HG03066 (cell line): Measurements from ENCODE around the gene FANCC.
"Not testable (repeated sequence)": the region's sequence is repeated elsewhere in the genome, so short reads cannot be mapped to it uniquely, and the experiment has no call there.

Experiments
- ATAC-seq: cut with Tn5 transposase; IDR thresholded peaks from one replicate; pipeline ENCODE4 v1.9.1; 2021; ENCODE audit warnings: low read depth; ENCODE audit not compliant: unreplicated experiment

FANCC gene

DNA sequence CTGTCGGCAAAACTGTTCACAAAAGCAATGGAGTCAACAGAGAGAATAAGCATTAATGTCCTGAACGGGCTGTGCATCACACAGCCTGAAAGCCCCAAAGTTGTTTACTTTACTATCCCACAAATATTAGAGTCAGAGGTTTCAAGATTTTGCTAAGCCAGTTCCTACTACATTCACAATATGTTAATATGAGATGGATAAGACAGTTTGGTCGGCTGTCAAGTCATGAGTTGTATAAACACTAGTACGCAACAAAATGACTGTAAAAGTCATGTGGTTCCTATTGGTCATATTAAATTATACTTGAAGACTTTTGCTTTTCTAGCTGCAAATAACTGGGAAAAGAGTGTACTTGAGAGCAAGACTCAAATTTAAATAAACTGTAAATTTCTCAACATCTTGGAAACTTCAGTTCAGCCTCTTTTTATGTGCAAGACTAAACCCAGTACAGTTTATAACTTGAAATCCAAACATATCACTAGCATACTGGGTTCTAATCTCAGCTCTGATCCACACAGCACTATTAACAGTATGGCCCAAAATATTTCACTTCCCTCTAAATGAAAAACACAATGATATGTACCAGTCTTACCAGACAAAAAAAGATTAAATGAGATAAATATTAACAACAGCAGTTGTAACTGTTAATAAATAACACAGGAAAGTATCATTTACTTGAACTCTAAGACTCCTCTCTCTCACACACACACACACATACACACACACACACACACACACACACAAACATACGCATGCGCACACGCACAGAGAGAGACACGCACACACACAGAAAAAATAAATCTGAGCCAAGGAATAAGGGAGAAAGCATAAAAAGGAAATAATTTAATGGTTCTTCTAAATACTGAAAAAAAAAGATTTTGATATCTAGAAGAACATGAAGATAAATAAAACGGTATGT lies 33.1 kb downstream of the FANCC start:
- ATAC-seq: no peak

DNA sequence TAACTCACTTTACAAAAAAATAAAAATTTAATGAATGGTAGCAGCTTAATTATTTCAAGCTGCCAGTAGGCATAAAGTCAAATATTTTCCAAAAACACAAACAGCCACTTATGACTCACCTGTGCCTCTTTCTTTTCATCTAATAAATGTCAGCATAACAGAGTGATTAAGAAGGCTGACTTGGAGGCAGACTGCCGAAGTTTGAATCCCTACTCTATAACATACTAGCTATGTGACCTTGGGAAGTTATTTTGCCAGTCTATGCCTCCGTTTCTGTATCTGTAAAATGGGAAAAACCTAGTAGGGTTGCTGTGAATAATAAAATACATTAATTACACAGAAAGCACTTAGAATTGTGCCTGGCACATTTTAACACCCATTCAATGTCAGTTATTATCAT lies 33.8 kb downstream of the FANCC start:
- no peak for ATAC-seq

DNA sequence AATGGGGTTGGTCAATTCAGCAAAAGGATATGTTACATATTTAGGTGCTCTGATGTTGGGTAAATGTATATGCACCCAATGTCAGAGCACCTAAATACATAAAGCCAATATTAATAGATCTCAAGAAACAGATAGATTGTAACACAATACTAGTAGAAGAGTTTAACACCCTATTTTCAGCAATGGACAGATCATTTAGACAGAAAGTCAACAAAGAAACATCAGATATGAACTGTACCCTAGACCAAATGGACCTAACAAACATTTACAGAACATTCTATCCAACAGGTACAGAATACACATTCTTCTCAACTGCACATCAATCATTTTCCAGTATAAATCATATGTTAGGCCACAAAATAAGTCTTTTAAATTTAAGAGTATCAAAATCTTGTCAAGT lies 35.2 kb downstream of the FANCC start:
- no peak for ATAC-seq

DNA sequence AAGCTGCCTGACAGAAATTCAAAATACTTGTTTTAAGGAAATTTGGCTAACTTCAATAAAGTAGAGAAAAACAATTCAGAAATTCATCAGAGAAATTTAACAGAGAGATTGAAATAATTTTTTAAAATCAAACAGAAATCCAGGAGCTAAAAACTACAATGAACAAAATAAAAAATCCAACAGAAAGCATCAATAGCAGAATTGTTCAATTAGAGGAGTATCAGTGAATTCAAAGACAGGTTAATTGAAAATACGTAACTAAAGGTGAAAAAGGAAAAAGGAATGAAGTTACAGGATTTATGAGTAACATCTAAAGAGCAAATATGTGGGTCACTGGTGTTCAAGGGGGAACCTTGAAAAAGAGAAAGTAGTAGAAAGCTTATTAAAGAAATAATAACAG lies 36.8 kb downstream of the FANCC start:
- no peak for ATAC-seq

DNA sequence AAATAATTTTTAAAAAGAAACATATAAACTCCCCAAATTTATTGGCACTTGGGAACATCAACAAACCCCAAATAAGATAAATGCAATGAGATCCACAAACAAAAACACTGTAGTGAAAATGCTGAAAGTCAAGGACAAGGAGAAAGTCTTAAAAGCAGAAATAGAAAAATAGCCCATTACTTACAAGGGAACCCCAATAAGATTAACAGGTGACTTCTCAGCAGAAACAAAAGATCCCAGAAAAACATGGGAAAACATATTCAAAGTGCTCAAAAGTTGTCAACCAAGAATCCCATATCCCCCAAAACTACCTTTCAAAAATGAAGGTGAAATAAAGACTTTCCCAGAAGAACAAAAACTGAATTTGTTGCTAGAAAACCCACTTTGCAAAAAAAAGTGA lies 40.0 kb downstream of the FANCC start:
- ATAC-seq: no peak

DNA sequence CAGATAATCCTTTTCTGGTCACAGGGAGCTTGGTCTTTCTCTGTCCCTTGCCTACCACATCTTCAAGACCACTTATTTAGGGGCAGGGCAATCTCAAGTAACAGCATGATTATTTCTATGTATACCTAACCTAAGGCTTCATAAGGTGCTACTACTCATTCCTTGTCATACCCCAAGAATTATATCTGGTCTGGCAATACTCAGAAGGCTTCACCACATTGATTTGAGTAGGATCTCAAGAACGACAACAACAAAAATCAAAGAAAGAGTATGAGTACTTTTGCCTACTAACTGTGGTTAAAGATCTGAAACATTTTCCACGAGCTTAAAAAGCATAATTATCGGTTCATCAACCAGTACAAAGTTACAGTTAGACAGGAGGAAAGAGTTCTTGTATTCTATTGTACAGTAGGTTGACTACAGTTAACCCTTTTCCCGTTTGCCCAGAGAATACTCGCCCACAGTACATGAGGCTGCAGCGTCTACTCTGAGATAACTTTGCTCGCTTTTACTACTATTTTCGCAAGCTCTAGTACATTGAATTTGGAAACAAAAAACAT lies 41.0 kb downstream of the FANCC start:
- ATAC-seq: no peak

DNA sequence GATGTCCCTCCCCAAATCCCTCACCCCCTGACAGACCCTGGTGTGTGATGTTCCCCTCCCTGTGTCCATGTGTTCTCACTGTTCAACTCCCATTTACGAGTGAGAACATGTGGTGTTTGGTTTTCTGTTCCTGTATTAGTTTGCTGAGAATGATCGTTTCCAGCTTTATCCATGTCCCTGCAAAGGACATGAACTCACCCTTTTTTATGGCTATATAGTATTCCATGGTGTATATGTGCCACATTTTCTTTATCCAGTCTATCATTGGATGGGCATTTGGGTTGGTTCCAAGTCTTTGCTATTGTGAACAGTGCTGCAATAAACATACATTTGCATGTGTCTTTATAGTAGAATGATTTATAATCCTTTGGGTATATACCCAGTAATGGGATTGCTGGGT lies 43.3 kb downstream of the FANCC start:
- ATAC-seq: not testable (repeated sequence)

DNA sequence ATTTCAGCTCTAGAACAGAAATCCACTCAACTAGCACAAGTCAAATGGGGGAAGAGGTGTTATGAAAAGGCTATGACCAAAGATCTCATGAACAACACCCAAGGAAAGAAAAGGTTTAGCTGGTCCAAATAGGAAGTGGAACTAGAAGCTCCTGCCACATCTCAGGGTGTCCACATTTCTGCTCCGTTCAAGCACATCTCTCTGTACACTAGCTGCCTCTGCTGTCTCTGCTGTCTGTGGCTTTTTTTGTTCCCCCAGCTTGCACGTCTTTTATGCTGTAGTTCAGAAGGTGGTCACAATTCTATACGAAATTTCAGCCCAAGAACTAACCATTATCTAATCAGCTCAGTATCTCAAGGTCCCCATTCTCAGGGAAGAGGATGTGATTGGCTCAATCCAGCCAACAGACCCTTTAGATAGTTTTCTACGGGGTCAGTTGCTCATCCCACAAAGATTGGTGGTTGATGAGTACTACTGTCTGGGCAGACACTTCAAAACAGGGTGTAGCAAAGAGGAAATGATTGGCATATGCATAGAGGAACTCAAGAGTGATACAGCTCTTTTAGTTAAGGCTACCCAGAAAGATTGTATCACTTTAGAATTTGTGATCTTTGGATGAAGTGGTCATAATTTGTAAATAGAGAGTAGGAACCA lies 44.0 kb downstream of the FANCC start:
- ATAC-seq: no peak

DNA sequence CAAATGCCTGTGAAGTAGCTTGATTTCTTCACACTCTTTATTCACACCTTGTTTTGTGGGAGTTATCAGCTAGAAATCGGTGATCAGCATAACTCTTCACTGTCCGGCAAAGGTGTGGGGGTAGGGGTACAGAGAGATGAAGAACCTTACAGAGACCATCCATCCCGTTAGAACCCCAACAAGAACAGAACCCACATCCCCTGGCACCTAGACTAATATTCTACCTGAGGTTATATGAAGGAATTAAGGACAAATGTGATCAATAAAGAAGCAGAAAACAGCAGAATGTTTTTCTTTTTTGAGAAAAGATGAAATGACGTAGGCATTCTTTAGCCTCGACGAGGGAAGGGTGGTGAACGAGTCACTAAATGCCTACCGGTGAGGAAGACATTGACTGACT lies 44.7 kb downstream of the FANCC start:
- no peak for ATAC-seq

DNA sequence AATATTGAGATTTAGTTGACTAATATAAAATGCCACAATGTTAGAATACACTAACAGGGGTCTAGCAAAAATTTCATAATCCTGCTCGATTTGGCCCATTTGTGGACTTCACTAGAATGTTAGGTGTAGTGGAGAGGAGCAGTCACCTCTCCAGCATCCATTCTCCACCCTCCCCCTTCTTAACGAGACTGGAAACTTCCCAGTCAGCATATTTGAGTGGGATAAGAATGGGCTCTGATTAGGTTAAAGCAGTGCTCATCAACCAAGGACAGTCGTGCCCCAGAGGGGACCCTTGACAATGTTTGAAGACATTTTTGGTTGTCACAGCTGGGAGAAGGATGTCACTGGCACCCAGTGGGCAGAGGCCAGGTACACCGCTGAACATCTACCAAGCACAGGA lies 46.7 kb downstream of the FANCC start:
- ATAC-seq: no peak

DNA sequence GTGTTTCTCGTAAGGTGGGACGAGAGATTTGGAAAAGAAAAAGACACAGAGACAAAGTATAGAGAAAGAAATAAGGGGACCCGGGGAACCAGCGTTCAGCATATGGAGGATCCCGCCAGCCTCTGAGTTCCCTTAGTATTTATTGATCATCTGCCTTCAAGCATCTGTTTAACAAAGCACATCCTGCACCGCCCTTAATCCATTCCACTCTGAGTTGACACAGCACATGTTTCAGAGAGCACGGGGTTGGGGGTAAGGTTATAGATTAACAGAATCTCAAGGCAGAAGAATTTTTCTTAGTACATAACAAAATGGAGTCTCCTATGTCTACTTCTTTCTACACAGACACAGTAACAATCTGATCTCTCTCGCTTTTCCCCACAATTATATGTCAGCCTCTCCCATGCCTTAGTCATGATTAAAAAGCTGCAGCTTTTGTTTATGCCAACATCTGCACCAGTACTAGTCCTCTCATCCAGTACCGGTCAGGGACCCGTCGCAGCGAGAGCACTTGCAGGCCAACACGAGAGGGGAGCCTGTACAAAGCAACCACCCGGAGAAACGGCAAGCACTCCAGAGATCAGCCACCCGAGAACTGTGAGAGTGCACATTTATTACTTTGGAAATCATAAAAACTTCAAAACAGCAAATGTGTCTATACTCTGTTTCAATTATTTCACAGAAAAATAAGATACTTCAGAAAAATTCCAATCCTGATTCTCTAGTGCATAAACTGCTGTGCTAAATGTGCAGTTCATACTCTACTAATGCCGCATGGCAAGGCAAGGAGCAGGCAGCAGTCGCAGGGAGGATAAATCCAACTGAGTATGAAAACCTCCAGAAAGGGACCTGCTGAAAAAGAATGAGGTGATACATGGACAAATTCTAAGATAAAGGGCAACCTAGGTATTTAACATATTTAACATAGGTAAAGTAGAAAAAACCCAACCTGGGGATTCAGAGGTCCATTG lies 47.4 kb downstream of the FANCC start:
- ATAC-seq: not testable (repeated sequence)

DNA sequence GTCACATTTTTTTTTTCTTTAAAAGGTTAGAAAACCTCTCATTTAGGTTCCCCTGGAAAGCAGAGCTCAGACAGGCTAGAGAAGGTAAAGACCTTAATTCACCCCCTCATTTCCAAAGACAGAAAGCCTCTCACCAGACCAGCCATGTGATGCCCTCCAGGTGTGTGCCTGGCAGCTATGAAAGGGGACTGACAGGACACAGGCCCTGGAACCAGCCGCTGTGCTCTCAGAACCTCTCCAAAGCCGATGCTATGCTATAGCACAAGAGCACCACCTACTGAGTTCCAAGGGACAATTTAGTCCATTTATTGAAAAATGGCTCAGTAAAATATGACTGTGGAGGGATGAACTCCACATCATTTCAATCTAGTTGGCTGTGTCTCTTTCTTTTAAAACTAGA lies 48.8 kb downstream of the FANCC start:
- no peak for ATAC-seq

DNA sequence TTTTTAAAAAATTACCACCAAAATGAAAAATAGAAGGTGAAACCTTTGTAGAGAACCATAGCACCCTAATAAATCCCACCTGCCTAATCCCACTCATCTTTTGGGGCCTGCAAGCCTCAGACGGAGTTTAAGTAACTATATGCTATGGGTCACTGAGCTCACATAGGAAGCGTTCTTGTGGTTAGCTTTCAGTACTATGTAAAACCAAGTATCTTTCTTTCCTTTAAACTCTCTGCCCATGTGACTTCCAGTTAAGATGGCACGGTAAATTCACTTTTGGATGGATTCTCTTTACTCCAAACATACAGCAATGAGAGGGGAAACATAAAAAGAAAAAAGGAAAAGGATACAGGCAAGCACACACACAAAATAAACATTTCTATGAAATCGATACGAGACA lies 50.9 kb downstream of the FANCC start:
- peak; percentile 65 for ATAC-seq

DNA sequence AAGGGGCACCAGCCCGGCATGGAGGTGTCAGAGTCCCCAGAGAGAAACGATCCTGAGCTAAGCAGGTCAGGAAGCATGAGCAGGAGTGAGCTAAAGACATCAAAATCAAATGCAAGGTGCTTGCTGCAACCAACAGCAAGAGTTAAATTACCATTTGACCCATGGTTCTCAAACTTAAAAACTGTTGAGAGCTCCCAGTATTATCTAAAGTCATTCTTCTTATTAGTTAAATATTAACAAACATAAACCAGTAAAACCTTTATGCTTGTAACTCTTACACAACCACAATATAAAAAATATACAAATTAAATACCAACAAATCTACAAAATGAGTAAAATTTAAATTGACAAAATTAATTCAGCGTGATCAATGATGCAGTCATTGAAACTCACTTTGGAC lies 51.5 kb downstream of the FANCC start:
- no peak for ATAC-seq

DNA sequence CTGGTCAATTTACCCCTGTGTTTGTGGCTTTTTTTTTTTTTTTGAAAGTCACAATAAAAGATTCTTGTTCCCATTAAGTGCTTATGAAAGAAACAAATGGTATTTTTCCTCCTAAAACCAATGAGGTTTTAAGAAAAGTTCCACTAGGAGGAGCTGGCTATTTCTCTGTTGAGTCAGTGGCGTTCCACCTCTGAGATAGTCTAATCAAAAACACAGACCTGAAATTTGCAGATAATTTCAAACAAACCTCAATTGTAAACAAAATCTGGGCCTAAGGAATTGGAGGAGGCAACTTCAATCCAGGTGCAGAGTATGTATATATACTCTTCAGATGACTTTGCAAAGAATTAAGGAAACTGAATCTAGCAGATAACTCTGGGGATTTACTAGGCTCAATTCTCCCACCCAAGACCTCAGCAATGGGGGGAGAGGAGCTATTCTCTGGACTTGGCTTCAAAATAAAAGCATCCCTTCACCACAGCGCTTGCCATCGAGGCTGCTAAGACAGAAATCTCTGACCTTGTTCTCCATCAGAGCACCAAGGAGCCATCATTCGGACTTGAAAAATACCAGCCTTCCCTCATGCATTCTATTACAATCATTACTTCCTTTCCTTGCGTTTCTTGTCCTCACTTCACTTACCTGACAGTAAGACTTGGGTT lies 52.4 kb downstream of the FANCC start:
- ATAC-seq: no peak

DNA sequence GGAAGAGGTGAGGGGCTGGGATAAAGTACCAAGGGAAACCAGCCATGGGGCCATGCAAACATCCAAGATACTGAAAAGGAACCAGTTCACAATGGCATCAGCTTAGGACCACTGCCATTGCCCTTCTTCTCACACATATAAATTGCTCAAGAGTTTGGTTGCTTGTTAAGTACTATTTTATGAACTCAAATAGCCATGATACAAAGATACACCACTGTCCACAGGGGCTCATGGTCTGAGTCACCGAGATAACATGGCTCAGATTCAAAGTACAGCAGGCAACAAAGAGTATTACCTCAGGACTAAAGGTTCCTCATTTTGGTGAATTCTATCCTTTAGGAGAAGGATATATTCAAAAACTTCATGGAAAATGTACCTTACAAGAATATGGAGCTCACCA lies 55.6 kb downstream of the FANCC start:
- no peak for ATAC-seq

DNA sequence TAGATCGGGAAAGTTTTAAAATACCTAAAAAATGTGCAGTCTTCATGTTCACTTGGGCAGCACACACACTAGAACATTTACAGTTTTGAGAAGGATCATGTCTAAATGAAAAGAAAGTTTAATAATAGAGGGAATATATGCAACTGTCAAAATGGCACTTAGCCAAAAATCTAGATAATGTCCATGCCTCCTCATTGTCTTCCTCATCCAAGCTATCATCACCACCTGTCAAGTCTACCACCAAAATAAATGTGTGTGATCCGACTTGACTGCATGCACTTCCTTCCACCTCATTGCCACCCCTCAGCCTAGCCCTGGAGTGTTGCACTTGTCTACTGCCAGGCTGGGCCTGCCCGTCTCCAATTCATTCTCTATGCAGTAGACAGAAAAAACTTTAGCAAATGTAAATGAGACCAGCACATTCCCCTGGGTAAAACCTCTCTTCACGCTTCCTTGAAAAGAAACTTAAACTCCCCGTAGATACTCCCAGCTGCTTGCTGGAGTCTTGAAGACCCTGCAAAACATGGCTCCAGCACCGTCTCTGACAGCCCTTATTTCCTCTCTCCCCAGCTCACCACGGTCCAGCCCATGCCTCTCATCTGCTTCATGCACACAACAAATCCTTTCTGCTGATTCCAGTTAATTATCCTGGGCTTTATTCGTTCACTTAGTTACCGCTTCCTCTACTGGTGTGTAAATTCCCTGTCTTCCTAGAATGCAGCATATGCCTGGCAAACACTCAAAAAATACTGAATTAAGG lies 66.9 kb downstream of the FANCC start:
- ATAC-seq: no peak

DNA sequence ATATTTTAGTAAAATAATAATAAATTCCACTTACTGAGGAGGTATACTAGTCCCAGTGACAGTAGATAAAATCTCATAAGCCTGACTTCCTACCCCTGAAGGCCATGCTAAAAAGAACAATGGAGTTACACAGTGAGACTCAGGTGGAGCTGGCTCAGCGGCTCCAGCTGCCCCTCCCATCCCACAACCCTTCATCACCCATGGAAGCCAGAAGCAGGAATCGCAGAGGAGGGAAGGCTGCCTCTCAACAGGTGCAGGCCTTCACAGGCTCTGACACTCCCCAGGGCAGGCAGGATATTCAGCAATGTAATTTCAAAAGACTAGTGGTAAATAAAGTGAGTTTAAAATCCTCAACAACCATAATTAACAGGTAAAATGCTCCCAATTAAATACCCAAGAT lies 67.5 kb downstream of the FANCC start:
- ATAC-seq: no peak

DNA sequence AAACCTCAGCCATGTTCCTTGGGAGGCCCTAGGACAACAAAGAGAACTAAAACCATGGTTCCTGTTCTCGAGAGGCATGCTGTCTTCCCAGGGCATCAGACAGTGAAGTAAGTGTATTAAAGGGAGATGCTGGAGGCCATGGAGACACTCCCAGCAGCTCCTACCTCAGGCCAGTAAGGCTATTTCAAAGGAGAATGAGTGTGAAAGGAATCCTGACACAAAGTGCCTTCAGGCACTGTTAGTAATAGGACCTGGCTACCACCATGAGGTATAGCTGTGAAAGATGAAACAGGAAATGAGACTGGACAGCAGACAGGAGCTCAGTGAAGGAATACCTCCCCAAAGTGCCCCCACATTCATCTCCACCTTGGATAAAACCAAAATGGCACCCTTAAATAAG lies 71.0 kb downstream of the FANCC start:
- ATAC-seq: no peak
